GM12878 (cell line): ENCODE data around the gene KAZN. TPM values are rescaled to one million over a fixed set of nuclear protein-coding genes. Genes with fewer than 3 reads are reported as not detected.
A peak's percentile ranks its signal among the peaks of the same experiment; 100 is the strongest.

Experiments used
- ATAC-seq: fragments of 200-7000 bp; cut with Tn5 transposase; 3 replicates; pipeline ENCODE4 v1.9.1; 2020; ENCODE audit warnings: mild to moderate bottlenecking, moderate library complexity
- BruUV-seq: library from RNA; stranded (reverse); fragments of 400-500 nt; replicated peaks from 2 replicates; lab custom pipeline; 2021; lab: Mats Ljungman, UMichigan
- CTCF ChIA-PET: fragments of 300-600 bp; sonication (Branson Sonifier 250); formaldehyde crosslinking; extraction: SDS; loops from one replicate; lab custom pipeline; 2021; ENCODE audit warnings: inconsistent platforms; lab: Yijun Ruan, JAX
- POLR2A ChIA-PET: fragments of 350-600 bp; formaldehyde crosslinking; extraction: SDS; loops from one replicate; lab custom pipeline; 2021; ENCODE audit warnings: inconsistent platforms; lab: Charles Lee
- RAD21 ChIA-PET: fragments of 300-600 bp; sonication (Branson Sonifier 250); formaldehyde crosslinking; loops from one replicate; lab custom pipeline; 2023; ENCODE audit warnings: antibody characterized with exemption; ENCODE audit not compliant: unreplicated experiment; lab: Charles Lee
- SMC1A ChIA-PET: fragments of 300-600 bp; sonication (Branson Sonifier 250); formaldehyde crosslinking; loops from one replicate; lab custom pipeline; 2023; ENCODE audit not compliant: unreplicated experiment, uncharacterized antibody; lab: Charles Lee
- DNase-seq: peaks from one replicate; pipeline ENCODE4 v3.0.0-alpha.2; 2011; ENCODE audit warnings: low read depth, low spot score
- FAIRE-seq: peaks from 3 replicates; lab custom pipeline; 2011; peaks lifted over from hg19 to GRCh38; lab: Jason Lieb, UNC
- H2AFZ ChIP-seq: 2 replicates; pipeline ENCODE4 v1.6.0; 2011; ENCODE audit warnings: low read depth, low read length, control low read depth; ENCODE audit not compliant: control insufficient read depth
- H3K27ac ChIP-seq: 2 replicates; pipeline ENCODE4 v1.5.1; 2011; ENCODE audit warnings: control low read depth; ENCODE audit not compliant: control insufficient read depth, insufficient read depth
- H3K27me3 ChIP-seq, 2 experiments: replicated peaks in 1 of 2; 2 replicates each; pipeline versions ENCODE4 v1.6.0 to v1.6.1; 2011; ENCODE audit warnings: low read length in 1 of 2; ENCODE audit not compliant: control insufficient read depth in 2 of 2, insufficient read depth in 2 of 2
- H3K36me3 ChIP-seq, 2 experiments: 2 replicates each; pipeline ENCODE4 v1.5.1; 2011; ENCODE audit warnings: low read length in 1 of 2; ENCODE audit not compliant: control insufficient read depth in 2 of 2, insufficient read depth in 2 of 2
- H3K4me1 ChIP-seq: 2 replicates; pipeline ENCODE4 v1.6.1; 2011; ENCODE audit warnings: mild to moderate bottlenecking, low read length, moderate library complexity, mixed read lengths; ENCODE audit not compliant: control insufficient read depth, insufficient read depth
- H3K4me2 ChIP-seq: 2 replicates; pipeline ENCODE4 v1.6.0; 2011; ENCODE audit warnings: control low read depth; ENCODE audit not compliant: control insufficient read depth, insufficient read depth
- H3K4me3 ChIP-seq: fragments of 200-600 bp; sonication (generic); 2 replicates; pipeline ENCODE4 v1.5.1; 2016
- H3K79me2 ChIP-seq: 2 replicates; pipeline ENCODE4 v1.6.0; 2011; ENCODE audit warnings: low read length; ENCODE audit not compliant: control insufficient read depth, insufficient read depth
- H3K9ac ChIP-seq: 2 replicates; pipeline ENCODE4 v1.8.0; 2011; ENCODE audit warnings: low read length, control low read depth, mixed read lengths; ENCODE audit not compliant: control insufficient read depth, insufficient read depth
- H3K9me3 ChIP-seq: replicated peaks from 3 replicates; pipeline ENCODE4 v1.5.1; 2011; ENCODE audit warnings: mild to moderate bottlenecking, low read length; ENCODE audit not compliant: control insufficient read depth, insufficient read depth
- H4K20me1 ChIP-seq: 2 replicates; pipeline ENCODE4 v1.6.0; 2011; ENCODE audit not compliant: control insufficient read depth, insufficient read depth
- BHLHE40 ChIP-seq, 2 experiments: fragments of 450-650 bp in 1 of 2; IDR thresholded peaks; 2 replicates each; pipeline ENCODE4 v1.6.1; 2011 to 2017; ENCODE audit warnings: low read depth in 2 of 2, borderline replicate concordance in 1 of 2, improper control_type of control experiment in 1 of 2, low read length in 1 of 2, mild to moderate bottlenecking in 1 of 2
- CREB1 ChIP-seq: IDR thresholded peaks from 2 replicates; pipeline ENCODE4 v1.6.1; 2012; ENCODE audit warnings: low read depth, mild to moderate bottlenecking, inconsistent platforms
- IKZF1 ChIP-seq: fragments of 450-650 bp; conservative IDR thresholded peaks from 2 replicates; pipeline ENCODE4 v1.6.1; 2017; ENCODE audit warnings: antibody characterized with exemption, mild to moderate bottlenecking
- NRF1 ChIP-seq: conservative IDR thresholded peaks from 2 replicates; pipeline ENCODE4 v1.6.1; 2011; ENCODE audit warnings: mild to moderate bottlenecking, low read depth, low read length, improper control_type of control experiment
- PKNOX1 ChIP-seq: fragments of 450-650 bp; IDR thresholded peaks from 2 replicates; pipeline ENCODE4 v1.6.1; 2016; ENCODE audit warnings: mild to moderate bottlenecking
- RCOR1 ChIP-seq: conservative IDR thresholded peaks from 2 replicates; pipeline ENCODE4 v1.6.1; 2012; ENCODE audit warnings: low read depth, low read length, improper control_type of control experiment
- RFX5 ChIP-seq: IDR thresholded peaks from 2 replicates; pipeline ENCODE4 v1.6.1; 2011; ENCODE audit warnings: low read depth, low read length, improper control_type of control experiment
- SRF ChIP-seq, 2 experiments: IDR thresholded peaks; 2 replicates each; pipeline ENCODE4 v1.6.1; 2011; ENCODE audit warnings: low read depth in 2 of 2, low read length in 2 of 2, mild to moderate bottlenecking in 1 of 2, moderate library complexity in 1 of 2
- USF1 ChIP-seq: IDR thresholded peaks from 2 replicates; pipeline ENCODE4 v1.6.1; 2011; ENCODE audit warnings: borderline replicate concordance, low read depth, mild to moderate bottlenecking, moderate library complexity, mixed read lengths, low read length; ENCODE audit not compliant: insufficient read depth; ENCODE audit errors: extremely low read length
- USF2 ChIP-seq: IDR thresholded peaks from 2 replicates; pipeline ENCODE4 v1.6.1; 2011; ENCODE audit warnings: low read depth, low read length, improper control_type of control experiment, borderline replicate concordance
- ZNF384 ChIP-seq: IDR thresholded peaks from 2 replicates; pipeline ENCODE4 v1.6.1; 2012; ENCODE audit warnings: low read depth, mild to moderate bottlenecking, low read length, improper control_type of control experiment, borderline replicate concordance
- ZNF592 ChIP-seq: fragments of 450-650 bp; IDR thresholded peaks from 2 replicates; pipeline ENCODE4 v1.6.1; 2017; ENCODE audit warnings: mild to moderate bottlenecking, moderate library complexity
- WGBS: methylation state at CpG from one replicate; pipeline ENCODE4 v1.1.6; 2016; ENCODE audit warnings: low lambda C conversion rate; ENCODE audit not compliant: insufficient replicate concordance, insufficient coverage; ENCODE audit errors: missing lambda C conversion rate; 5-methylcytosine and 5-hydroxymethylcytosine counted together
- in situ Hi-C: fragments of 300-500 bp; cut with MboI; formaldehyde crosslinking; loops from 9 replicates; pipeline ENCODE4 v1.14.3; 2018; ENCODE audit warnings: mixed read lengths
- intact Hi-C: fragments of 100-400 bp; cut with micrococcal nuclease; formaldehyde crosslinking; loops from one replicate; pipeline ENCODE4 v1.14.2; 2022; ENCODE audit not compliant: unreplicated experiment
- polyA plus RNA-seq, 11 experiments: library from polyadenylated mRNA; depleted of rRNA in 4 of 11; unstranded in 6 of 11; stranded (reverse) in 5 of 11; fragments of >200 nt; fragmentation: Nextera tagmentation in 4 of 11; fragmentation: Illumina TruSeq in 1 of 11; extraction: Ambion mirVana in 4 of 11; extraction: Trizol in 1 of 11; gene quantifications; 1 replicate in 1 of 11; 2 replicates in 10 of 11; pipeline versions ENCODE4 v1.2.1 to v1.2.3, GENCODE V29; 2011 to 2016; ENCODE audit warnings: inconsistent platforms in 2 of 11, missing spikeins in 2 of 11, low read depth in 1 of 11
- total RNA-seq, 4 experiments: library from RNA; depleted of rRNA in 3 of 4; stranded (reverse); fragments of >200 nt in 3 of 4; fragmentation: Illumina TruSeq in 1 of 4; extraction: Trizol in 1 of 4; gene quantifications; 2 replicates each; pipeline versions ENCODE4 v1.2.1 to v1.2.3, GENCODE V29; 2013 to 2021

Gene KAZN
- total and polyA plus RNA-seq, 10 of the 15 experiments (the other 5 are each of a cell fraction or from before 2014, with no cell fraction given), result 0.72 to 4.0 (median 1.2) TPM

- TF ChIP-seq USF2, result no peak
- no peak for TF ChIP-seq CREB1
- TF ChIP-seq ZNF384, result no peak
- no peak for TF ChIP-seq PKNOX1
- no peak for TF ChIP-seq SRF (IDR thresholded peaks at IDR 0.05; ENCODE audit: low read depth in 2 of 2, low read length in 2 of 2)
Observed at GRCh38 chr1:14922942-14923726, 324.6 kb downstream of the KAZN start (continued).

GRCh38 chr1:14923727-14924452, 325.4 kb downstream of the KAZN start:
- BruUV-seq, result no TSS peak
- H3K9ac ChIP-seq, result no peak overlapping the region
- 37% methylated on average over 29 of the region's 101 CpGs for WGBS
- TF ChIP-seq USF1, result no peak
- no peak for TF ChIP-seq RCOR1
- no peak for TF ChIP-seq NRF1
- peak; percentile 62 for TF ChIP-seq IKZF1
- TF ChIP-seq RFX5, result no peak
- TF ChIP-seq ZNF592, result no peak
- TF ChIP-seq BHLHE40 (IDR thresholded peaks at IDR 0.05; ENCODE audit: borderline replicate concordance in 1 of 2, low read depth in 2 of 2, low read length in 1 of 2), result peak; percentile 38 to 87; a peak in 3 of 4 replicates
- TF ChIP-seq, all 136 proteins: peak for 2
- H4K20me1 ChIP-seq, result no peaks in the 10 kb centered on the region
- H3K79me2 ChIP-seq, result no peaks in the 10 kb centered on the region
- ATAC-seq, result peak; percentile 72
- H3K36me3 ChIP-seq, result no peaks in the 10 kb centered on the region
- DNase-seq, result no peak
- H3K4me2 ChIP-seq, result peak overlapping the region; percentile 55; the same call in 1 of the 2 replicates
- ChIA-PET POLR2A (interaction anchor here (0.6 kb wide), 1 partner anchor 188 kb away, joined by 3 read pairs; no protein-coding TSS in a partner anchor), RAD21 (no interaction called here), CTCF (no interaction called here), SMC1A (no interaction called here)
- FAIRE-seq, result no peak
- H3K27me3 ChIP-seq, result peaks cover 2 to 15% of the 10 kb centered on the region in 2 experiments; a peak in 3 of 4 replicates
- no peaks in the 10 kb centered on the region for H3K9me3 ChIP-seq
- in situ Hi-C loops (no loop called here), intact Hi-C loops (loop anchor here (10.0 kb wide), 2 partner anchors 181 to 319 kb away; no protein-coding TSS in a partner anchor)
- no peak overlapping the region for H3K27ac ChIP-seq
- H3K4me3 ChIP-seq, result no peak overlapping the region
- H2AFZ ChIP-seq, result no peak overlapping the region; the same call in 1 of the 2 replicates
- no peaks in the 10 kb centered on the region for H3K4me1 ChIP-seq
